Kidney (tissue), 14 donors: ENCODE measurements around the gene PNPLA6. TPM values are rescaled to one million over a fixed set of nuclear protein-coding genes. Genes with fewer than 3 reads are reported as not detected.

Source experiments
- DNase-seq, 5 donors: peaks; one replicate each; pipeline ENCODE4 v3.0.0-alpha.2; 2013 to 2020
- FAIRE-seq: peaks from 2 replicates; lab custom pipeline; 2012; peaks lifted over from hg19 to GRCh38; lab: Jason Lieb, UNC
- H3K27ac ChIP-seq, 2 donors: one replicate each; pipeline ENCODE4 v1.7.0; 2013; ENCODE audit warnings: low read depth in 2 of 2, low read length in 2 of 2, inconsistent platforms in 1 of 2
- H3K27me3 ChIP-seq: one replicate; pipeline ENCODE4 v1.7.1; 2013; ENCODE audit warnings: low read length, inconsistent platforms; ENCODE audit not compliant: control insufficient read depth, insufficient read depth
- H3K36me3 ChIP-seq, 3 donors: one replicate each; pipeline versions ENCODE4 v1.7.0 to v1.7.1; 2013; ENCODE audit warnings: low read length in 3 of 3, control low read depth in 1 of 3, inconsistent platforms in 1 of 3; ENCODE audit not compliant: insufficient read depth in 3 of 3, control insufficient read depth in 2 of 3
- H3K4me1 ChIP-seq, 3 donors: one replicate each; pipeline versions ENCODE4 v1.7.0 to v1.7.1; 2013; ENCODE audit warnings: low read length in 3 of 3, inconsistent platforms in 1 of 3, low read depth in 1 of 3; ENCODE audit not compliant: control insufficient read depth in 2 of 3, insufficient read depth in 2 of 3
- H3K4me3 ChIP-seq, 3 donors: one replicate each; pipeline versions ENCODE4 v1.7.0 to v1.8.1; 2013; ENCODE audit warnings: low read length in 3 of 3, control low read depth in 1 of 3, inconsistent platforms in 1 of 3
- H3K9ac ChIP-seq, 3 donors: one replicate each; pipeline versions ENCODE4 v1.7.0 to v1.7.1; 2013; ENCODE audit warnings: low read length in 3 of 3, control low read depth in 1 of 3, inconsistent platforms in 1 of 3
- H3K9me3 ChIP-seq, 3 donors: one replicate each; pipeline versions ENCODE4 v1.7.0 to v1.7.1; 2013; ENCODE audit warnings: low read length in 3 of 3, control low read depth in 1 of 3, inconsistent platforms in 1 of 3; ENCODE audit not compliant: control insufficient read depth in 2 of 3, insufficient read depth in 1 of 3
- CTCF ChIP-seq: IDR thresholded peaks from 3 replicates; pipeline ENCODE4 v1.5.1; 2012; ENCODE audit warnings: mild to moderate bottlenecking, moderate library complexity, borderline replicate concordance; ENCODE audit not compliant: insufficient read depth; ENCODE audit errors: extremely low read depth
- intact Hi-C: fragments of 100-400 bp; cut with DNase I; formaldehyde crosslinking; loops from one replicate; pipeline ENCODE4 v1.11.1; 2022
- polyA plus RNA-seq: library from polyadenylated mRNA; stranded (reverse); fragments of 350-450 nt; fragmentation: Illumina TruSeq; extraction: RNeasy Lipid Tissue Mini Kit (QIAGEN cat#74804); gene quantifications from one replicate; pipeline ENCODE4 v1.2.3, GENCODE V29; 2014; ENCODE audit warnings: low read depth, low replicate concordance; ENCODE audit not compliant: insufficient read depth
- total RNA-seq: library from RNA; stranded (reverse); fragmentation: NEBNext Ultra II Directional; extraction: Animal tissue kit (Norgen Biotek cat#: 25700); gene quantifications from one replicate; pipeline ENCODE4 v1.2.1, GENCODE V29; 2021
- donor health status: control.
- donor health status: control.
- donor health status: control.
- donor health status: control.
- donor health status: control.
- donor health status: DM: yes; HTN: yes; CAD: no.
- donor health status: Normal renal cell carcinoma (clear cell type).

Gene PNPLA6
- total and polyA plus RNA-seq, 2 donors from 2014 or later, result 80.9 to 101 TPM

- H3K36me3 ChIP-seq, result no peaks in the 10 kb centered on the region
- intact Hi-C loops, result no loop called here
- H3K27me3 ChIP-seq, result no peaks in the 10 kb centered on the region
- no peaks in the 10 kb centered on the region for H3K9me3 ChIP-seq
- H3K27ac ChIP-seq, result no peak overlapping the region
- H3K4me3 ChIP-seq, result no peak overlapping the region
- no peaks in the 10 kb centered on the region for H3K4me1 ChIP-seq
- no peak for TF ChIP-seq CTCF
- peak in 2 of 5 donors; percentile 26 to 29 for DNase-seq
- H3K9ac ChIP-seq, result no peak overlapping the region
- FAIRE-seq, result no peak
Measured at GRCh38 chr19:7590256-7590655, 54.7 kb downstream of the PNPLA6 start.

- no peak for TF ChIP-seq CTCF
- Histone ChIP-seq H3K36me3 (no peaks in the 10 kb centered on the region), H3K27me3 (no peaks in the 10 kb centered on the region), H3K4me3 (peak within 1 kb of the TSS; percentile 41 to 59 (median 56)), H3K9me3 (no peaks in the 10 kb centered on the region), H3K4me1 (no peaks in the 10 kb centered on the region), H3K9ac (peak within 1 kb of the TSS in 1 of 3 donors; percentile 26), H3K27ac (peak within 1 kb of the TSS in 1 of 2 donors; percentile 22)
- FAIRE-seq (no peak), DNase-seq (peak; percentile 80 to 91 (median 86))
- intact Hi-C loops, result no loop called here
Measured at GRCh38 chr19:7595466-7596133, 60.1 kb downstream of the PNPLA6 start, which contains the start of gene CAMSAP3. TSS of gene CAMSAP3 (plus strand) at chr19:7595863. CDS start at chr19:7596003, 140 bp downstream.

- no peaks in the 10 kb centered on the region for H3K36me3 ChIP-seq
- no peak for FAIRE-seq
Measured at GRCh38 chr19:7596211-7596937, 60.9 kb downstream of the PNPLA6 start.

More at GRCh38 chr19:7596211-7596937, 60.9 kb downstream of the PNPLA6 start:
- peak overlapping the region in 1 of 2 donors; percentile 22 for H3K27ac ChIP-seq
- no peak for DNase-seq
- intact Hi-C loops, result no loop called here
- H3K4me1 ChIP-seq, result no peaks in the 10 kb centered on the region
- H3K9ac ChIP-seq, result peak overlapping the region in 1 of 3 donors; percentile 26
- peak overlapping the region in 2 of 3 donors; percentile 56 to 59 for H3K4me3 ChIP-seq
- no peak for TF ChIP-seq CTCF
- no peaks in the 10 kb centered on the region for H3K27me3 ChIP-seq
- no peaks in the 10 kb centered on the region for H3K9me3 ChIP-seq
